NT2/D1 (cell line): ENCODE measurements around the gene TOX2.

Experiments used
- YY1 ChIP-seq: IDR thresholded peaks from 2 replicates; pipeline ENCODE4 v1.6.1; 2011; ENCODE audit not compliant: insufficient read length, insufficient read depth
- ZNF274 ChIP-seq: IDR thresholded peaks from 2 replicates; pipeline ENCODE4 v1.6.1; 2011; ENCODE audit warnings: mild to moderate bottlenecking, low read depth, low read length

GRCh38 chr20:44067650-44068081 lies 153.0 kb downstream of the TOX2 start:
- no peak for TF ChIP-seq YY1
- TF ChIP-seq ZNF274: no peak
